Stimulated activated CD4-positive, alpha-beta T cell treated with anti-CD3 and anti-CD28 coated beads, Interleukin-4, amount 100 ng/mL, for 24 hours (primary cell): ENCODE measurements around the gene PTGIS.
"Not testable (repeated sequence)": the region's sequence is repeated elsewhere in the genome, so short reads cannot be mapped to it uniquely, and the experiment has no call there.

Experiments
- DNase-seq: peaks from one replicate; pipeline ENCODE4 v3.0.0-alpha.2; 2020

PTGIS gene

GRCh38 chr20:49567421-49568277, at the start of gene PTGIS:
Gene PTGIS (minus strand): TSS chr20:49568137. CDS start chr20:49568116, 21 bp downstream.
- DNase-seq: no peak

- not testable (repeated sequence) for DNase-seq
These were observed 49.5 kb upstream of the PTGIS start for GRCh38 chr20:49617394-49617793.

- no peak for DNase-seq
These were observed 48.4 kb upstream of the PTGIS start for GRCh38 chr20:49616154-49617007.

- DNase-seq: no peak
These were observed 47.6 kb upstream of the PTGIS start for GRCh38 chr20:49615401-49616153.

GRCh38 chr20:49615051-49615400, 47.1 kb upstream of the PTGIS start:
- not testable (repeated sequence) for DNase-seq

GRCh38 chr20:49614338-49615050, 46.6 kb upstream of the PTGIS start:
- DNase-seq: no peak

GRCh38 chr20:49612127-49612738, 44.3 kb upstream of the PTGIS start:
- DNase-seq: no peak

GRCh38 chr20:49611539-49612126, 43.7 kb upstream of the PTGIS start:
- DNase-seq: not testable (repeated sequence)

- peak; percentile 79 for DNase-seq
These were observed 43.0 kb upstream of the PTGIS start for GRCh38 chr20:49610691-49611538.

- peak; percentile 80 for DNase-seq
These were observed 41.1 kb upstream of the PTGIS start for GRCh38 chr20:49608752-49609670.

GRCh38 chr20:49607568-49607967, 39.6 kb upstream of the PTGIS start:
- DNase-seq: no peak

GRCh38 chr20:49603209-49603627, 35.3 kb upstream of the PTGIS start:
- no peak for DNase-seq

- no peak for DNase-seq
These were observed 34.6 kb upstream of the PTGIS start for GRCh38 chr20:49602345-49603208.

- DNase-seq: no peak
These were observed 33.4 kb upstream of the PTGIS start for GRCh38 chr20:49601153-49601924.

- DNase-seq: no peak
These were observed 31.8 kb upstream of the PTGIS start for GRCh38 chr20:49599746-49600113.

- DNase-seq: no peak
These were observed 30.0 kb upstream of the PTGIS start for GRCh38 chr20:49597825-49598395.
